Measurements from ENCODE around the gene SAP130. TPM values are rescaled to one million over a fixed set of nuclear protein-coding genes. Genes with fewer than 3 reads are reported as not detected.

SAP130 gene
- 10 to 100 TPM; 31.2 to 35.3 TPM for total RNA-seq

- ATAC-seq = peak; percentile 88 to 90
- H3K9me3 Mint-ChIP-seq = no peaks in the 10 kb centered on the region
Observed at GRCh38 chr2:128027801-128028667, at the start of gene SAP130. Gene SAP130 (minus strand): TSS chr2:128028059. CDS start chr2:128026292, 1,767 bp downstream.

GRCh38 chr2:128076461-128077106 lies 48.7 kb upstream of the SAP130 start:
- H3K4me3 Mint-ChIP-seq = peak overlapping the region; percentile 20

More at GRCh38 chr2:128027801-128028667, at the start of gene SAP130:
- Mint-ChIP-seq H3K27me3 (peaks cover 11 to 13% of the 10 kb centered on the region in 2 donors), H3K36me3 (no peaks in the 10 kb centered on the region), H3K27ac (peak within 1 kb of the TSS; percentile 76 to 91), H3K4me1 (ENCODE audit: low read depth in 2 of 2) (peaks cover 13 to 27% of the 10 kb centered on the region in 2 donors), H3K4me3 (peak within 1 kb of the TSS; percentile 95)
- peak; percentile 99 for DNase-seq (ENCODE audit: low spot score)

GRCh38 chr2:128073278-128073677 lies 45.4 kb upstream of the SAP130 start:
- Mint-ChIP-seq H3K27me3 (peaks cover 0 to 2% of the 10 kb centered on the region in 2 donors), H3K9me3 (no peaks in the 10 kb centered on the region), H3K36me3 (no peaks in the 10 kb centered on the region), H3K27ac (no peak overlapping the region), H3K4me3 (no peak overlapping the region), H3K4me1 (ENCODE audit: low read depth in 2 of 2) (peaks cover 5 to 8% of the 10 kb centered on the region in 2 donors)
- no peak for ATAC-seq
- no peak for DNase-seq (ENCODE audit: low spot score)

More at GRCh38 chr2:128076461-128077106, 48.7 kb upstream of the SAP130 start:
- Mint-ChIP-seq H3K9me3 (no peaks in the 10 kb centered on the region), H3K4me1 (ENCODE audit: low read depth in 2 of 2) (peaks cover 5 to 8% of the 10 kb centered on the region in 2 donors), H3K27ac (peak overlapping the region in 1 of 2 donors; percentile 61), H3K36me3 (no peaks in the 10 kb centered on the region), H3K27me3 (peaks cover 2 to 11% of the 10 kb centered on the region in 2 donors)
- peak in 1 of 2 donors; percentile 53 for ATAC-seq
- DNase-seq (ENCODE audit: low spot score) = no peak

- no peak for ATAC-seq
- no peak overlapping the region for H3K4me3 Mint-ChIP-seq
- H3K27me3 Mint-ChIP-seq = no peaks in the 10 kb centered on the region
- no peaks in the 10 kb centered on the region for H3K9me3 Mint-ChIP-seq
- H3K4me1 Mint-ChIP-seq (ENCODE audit: low read depth in 2 of 2) = no peaks in the 10 kb centered on the region
- no peak for DNase-seq (ENCODE audit: low spot score)
- H3K27ac Mint-ChIP-seq = no peak overlapping the region
- H3K36me3 Mint-ChIP-seq = no peaks in the 10 kb centered on the region
Observed at GRCh38 chr2:128069769-128070168, 41.9 kb upstream of the SAP130 start.

GRCh38 chr2:128064353-128064752 lies 36.5 kb upstream of the SAP130 start:
- Mint-ChIP-seq H3K27ac (no peak overlapping the region), H3K4me3 (no peak overlapping the region), H3K27me3 (peaks cover 3 to 6% of the 10 kb centered on the region in 2 donors), H3K36me3 (no peaks in the 10 kb centered on the region), H3K9me3 (no peaks in the 10 kb centered on the region), H3K4me1 (ENCODE audit: low read depth in 2 of 2) (peaks cover 0 to 5% of the 10 kb centered on the region in 2 donors)
- DNase-seq (ENCODE audit: low spot score) (no peak), ATAC-seq (no peak)

GRCh38 chr2:128062571-128062970 lies 34.7 kb upstream of the SAP130 start:
- Mint-ChIP-seq H3K36me3 (no peaks in the 10 kb centered on the region), H3K27ac (no peak overlapping the region), H3K27me3 (peaks cover 3 to 6% of the 10 kb centered on the region in 2 donors), H3K4me1 (ENCODE audit: low read depth in 2 of 2) (peaks cover 0 to 5% of the 10 kb centered on the region in 2 donors), H3K4me3 (no peak overlapping the region), H3K9me3 (no peaks in the 10 kb centered on the region)
- ATAC-seq (no peak), DNase-seq (ENCODE audit: low spot score) (no peak)

GRCh38 chr2:128058114-128058513 lies 30.3 kb upstream of the SAP130 start:
- Mint-ChIP-seq H3K36me3 (no peaks in the 10 kb centered on the region), H3K27me3 (peaks cover 1 to 6% of the 10 kb centered on the region in 2 donors), H3K9me3 (no peaks in the 10 kb centered on the region), H3K4me1 (ENCODE audit: low read depth in 2 of 2) (no peaks in the 10 kb centered on the region), H3K4me3 (no peak overlapping the region), H3K27ac (no peak overlapping the region)
- no peak for DNase-seq (ENCODE audit: low spot score)
- ATAC-seq = no peak

DNA sequence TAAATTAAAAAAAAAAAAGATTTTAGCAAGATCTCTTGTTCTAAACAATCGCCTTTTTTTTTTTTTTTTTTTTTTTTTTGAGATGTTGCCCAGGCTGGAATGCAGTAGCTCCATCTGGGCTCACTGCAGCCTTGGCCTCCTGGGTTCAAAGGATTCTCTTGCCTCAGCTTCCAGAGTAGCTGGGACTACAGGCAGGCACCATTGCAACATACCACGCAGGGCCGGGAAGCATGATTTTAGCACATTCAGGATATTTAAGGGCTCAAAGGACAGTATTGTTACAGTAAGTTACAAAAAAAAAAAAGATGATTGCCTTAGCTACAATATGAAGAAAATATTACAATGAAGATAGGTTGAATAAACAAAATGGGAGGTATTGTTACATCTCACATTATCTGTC lies 29.5 kb upstream of the SAP130 start:
- peaks cover 3 to 12% of the 10 kb centered on the region in 2 donors for H3K27me3 Mint-ChIP-seq
- no peaks in the 10 kb centered on the region for H3K36me3 Mint-ChIP-seq
- no peak overlapping the region for H3K4me3 Mint-ChIP-seq
- H3K4me1 Mint-ChIP-seq (ENCODE audit: low read depth in 2 of 2) = no peaks in the 10 kb centered on the region
- ATAC-seq = no peak
- DNase-seq (ENCODE audit: low spot score) = no peak
- H3K27ac Mint-ChIP-seq = no peak overlapping the region
- H3K9me3 Mint-ChIP-seq = no peaks in the 10 kb centered on the region

GRCh38 chr2:128054104-128054885 lies 26.4 kb upstream of the SAP130 start:
- no peak for ATAC-seq
- peaks cover 10% of the 10 kb centered on the region for H3K9me3 Mint-ChIP-seq
- no peak overlapping the region for H3K27ac Mint-ChIP-seq
- peaks cover 29% of the 10 kb centered on the region in 2 donors for H3K27me3 Mint-ChIP-seq
- no peak overlapping the region for H3K4me3 Mint-ChIP-seq
- H3K36me3 Mint-ChIP-seq = peaks cover 17% of the 10 kb centered on the region
- no peak for DNase-seq (ENCODE audit: low spot score)
- H3K4me1 Mint-ChIP-seq (ENCODE audit: low read depth in 2 of 2) = no peaks in the 10 kb centered on the region

DNA sequence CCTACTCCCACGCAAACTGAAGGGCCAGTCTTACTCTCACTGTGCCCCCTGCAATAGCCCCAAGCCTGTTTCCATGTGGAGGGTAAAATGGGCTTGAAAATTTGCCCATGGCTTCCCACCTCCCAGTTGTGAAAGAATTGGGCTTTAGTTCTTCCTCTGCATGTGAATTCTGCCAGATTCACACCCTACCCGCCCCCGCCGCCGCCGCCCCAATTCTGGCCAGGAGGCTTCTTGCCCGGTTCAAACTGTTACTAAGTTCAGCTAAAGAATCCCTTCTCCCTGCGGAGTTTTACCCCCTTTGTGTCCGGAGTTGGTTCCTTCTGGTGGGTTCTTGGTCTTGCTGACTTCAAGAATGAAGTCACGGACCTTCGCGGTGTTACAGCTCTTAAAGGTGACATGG lies 25.5 kb upstream of the SAP130 start:
- no peak overlapping the region for H3K27ac Mint-ChIP-seq
- H3K27me3 Mint-ChIP-seq = peaks cover 31 to 35% of the 10 kb centered on the region in 2 donors
- H3K9me3 Mint-ChIP-seq = peaks cover 14% of the 10 kb centered on the region
- no peaks in the 10 kb centered on the region for H3K4me1 Mint-ChIP-seq (ENCODE audit: low read depth in 2 of 2)
- H3K4me3 Mint-ChIP-seq = no peak overlapping the region
- ATAC-seq (no peak), DNase-seq (ENCODE audit: low spot score) (no peak)
- peaks cover 19% of the 10 kb centered on the region for H3K36me3 Mint-ChIP-seq

DNA sequence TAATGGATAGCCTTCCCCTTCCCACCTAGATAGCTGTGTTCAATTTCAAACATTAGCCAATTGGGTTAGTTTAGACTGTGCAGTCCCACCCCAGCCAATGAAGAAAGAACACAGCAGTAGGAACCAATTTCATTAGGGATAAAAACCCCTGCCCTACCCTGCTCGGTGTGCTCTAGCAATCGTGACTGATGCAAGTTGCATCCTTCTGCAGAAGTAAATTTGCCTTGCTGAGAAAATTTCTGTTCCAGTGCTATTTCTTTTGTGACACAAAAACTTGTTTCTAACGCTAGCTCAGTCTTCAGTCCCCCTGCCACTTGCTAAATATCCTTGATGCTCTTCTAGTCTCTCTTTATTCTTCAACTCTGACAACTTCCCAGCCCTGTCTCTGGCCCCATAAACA lies 15.2 kb upstream of the SAP130 start:
- ATAC-seq (no peak), DNase-seq (ENCODE audit: low spot score) (no peak)
- Mint-ChIP-seq H3K36me3 (peaks cover 14% of the 10 kb centered on the region), H3K27me3 (peaks cover 41 to 45% of the 10 kb centered on the region in 2 donors), H3K4me1 (ENCODE audit: low read depth in 2 of 2) (peaks cover 0 to 6% of the 10 kb centered on the region in 2 donors), H3K27ac (no peak overlapping the region), H3K4me3 (no peak overlapping the region), H3K9me3 (peaks cover 12% of the 10 kb centered on the region)

DNA sequence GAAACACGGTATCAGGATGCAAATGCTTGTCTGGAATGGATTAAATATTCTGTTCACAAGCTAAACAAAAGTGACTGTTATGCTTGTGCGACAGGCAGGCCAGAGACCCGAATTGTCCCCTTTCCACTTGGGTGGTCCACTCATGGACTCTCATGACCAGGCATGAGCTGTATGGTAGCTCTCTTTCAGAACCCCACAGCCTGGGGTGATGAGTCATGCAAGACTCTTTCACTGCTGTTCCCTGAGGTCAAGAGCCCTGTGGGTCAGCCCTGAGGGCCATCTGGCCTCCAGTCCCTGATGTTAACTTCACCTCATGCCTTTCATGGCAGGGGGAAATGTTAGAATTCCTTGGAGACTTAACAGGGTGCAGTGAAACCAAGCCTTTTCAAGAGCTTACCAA lies 13.7 kb upstream of the SAP130 start:
- Mint-ChIP-seq H3K36me3 (peaks cover 29% of the 10 kb centered on the region), H3K27ac (no peak overlapping the region), H3K4me3 (no peak overlapping the region), H3K27me3 (peaks cover 33 to 43% of the 10 kb centered on the region in 2 donors), H3K9me3 (peaks cover 24% of the 10 kb centered on the region), H3K4me1 (ENCODE audit: low read depth in 2 of 2) (peaks cover 0 to 11% of the 10 kb centered on the region in 2 donors)
- ATAC-seq (no peak), DNase-seq (ENCODE audit: low spot score) (no peak)

DNA sequence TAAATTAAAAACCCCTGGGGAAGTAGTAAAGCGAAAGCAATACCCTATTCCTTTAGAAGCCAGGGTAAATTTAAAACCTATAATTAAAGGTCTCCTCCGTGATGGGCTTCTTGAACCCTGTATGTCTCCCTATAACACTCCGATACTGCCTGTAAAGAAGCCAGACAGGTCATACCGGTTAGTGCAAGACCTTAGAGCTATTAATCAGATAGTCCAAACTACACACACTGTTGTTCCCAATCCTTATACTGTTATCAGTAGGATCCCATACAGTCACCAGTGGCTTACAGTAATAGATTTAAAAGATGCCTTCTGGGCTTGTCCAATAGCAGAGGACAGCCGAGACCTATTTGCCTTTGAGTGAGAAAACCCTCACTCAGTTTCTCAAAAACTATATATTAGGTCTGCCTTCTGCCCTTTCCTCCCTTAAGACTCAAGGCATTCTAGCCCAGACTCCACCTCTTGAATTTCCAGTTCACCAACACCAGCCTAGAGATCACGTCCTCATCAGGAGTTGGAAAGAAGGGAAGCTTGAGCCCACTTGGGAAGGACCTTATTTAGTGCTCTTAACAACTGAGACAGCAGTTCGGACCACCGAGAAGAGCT lies 12.4 kb upstream of the SAP130 start:
- ATAC-seq (no peak), DNase-seq (ENCODE audit: low spot score) (no peak)
- peaks cover 28% of the 10 kb centered on the region for H3K9me3 Mint-ChIP-seq
- H3K4me1 Mint-ChIP-seq (ENCODE audit: low read depth in 2 of 2) = peaks cover 0 to 11% of the 10 kb centered on the region in 2 donors
- H3K27me3 Mint-ChIP-seq = peaks cover 33 to 42% of the 10 kb centered on the region in 2 donors
- H3K27ac Mint-ChIP-seq = no peak overlapping the region
- peaks cover 31% of the 10 kb centered on the region for H3K36me3 Mint-ChIP-seq
- no peak overlapping the region for H3K4me3 Mint-ChIP-seq
